SU-DHL-6 (cell line): ENCODE results near the gene SP7.
A peak's percentile ranks its signal among the peaks of the same experiment; 100 is the strongest.

Experiments
- H2AFZ ChIP-seq: fragments of 200-600 bp; sonication (generic); 2 replicates; pipeline ENCODE4 v1.6.1; 2014; ENCODE audit warnings: low read depth, mild to moderate bottlenecking, moderate library complexity, mixed read lengths, antibody characterized with exemption, low read length; ENCODE audit not compliant: severe bottlenecking
- H3F3A ChIP-seq: fragments of 200-600 bp; shearing (Covaris generic); 2 replicates; pipeline ENCODE4 v1.6.0; 2016; ENCODE audit warnings: antibody characterized with exemption, mild to moderate bottlenecking; ENCODE audit not compliant: insufficient read depth
- H3K27ac ChIP-seq: fragments of 200-600 bp; sonication (generic); 2 replicates; pipeline ENCODE4 v1.5.1; 2016; ENCODE audit warnings: low read depth, mild to moderate bottlenecking, low read length, moderate library complexity, mixed read lengths
- H3K27me3 ChIP-seq: fragments of 200-600 bp; sonication (generic), shearing (Covaris generic); 2 replicates; pipeline ENCODE4 v1.6.0; 2014; ENCODE audit warnings: mild to moderate bottlenecking, low read length
- H3K36me3 ChIP-seq: fragments of 200-600 bp; sonication (generic); 2 replicates; pipeline ENCODE4 v1.6.1; 2014; ENCODE audit warnings: mild to moderate bottlenecking, low read length, mixed read lengths
- H3K4me2 ChIP-seq: fragments of 300-600, 200-600 bp; shearing (Covaris generic), sonication (generic); 2 replicates; pipeline ENCODE4 v1.6.0; 2014; ENCODE audit warnings: low read length, low read depth, mild to moderate bottlenecking; ENCODE audit not compliant: poor library complexity, severe bottlenecking
- H3K4me3 ChIP-seq: fragments of 200-600 bp; sonication (generic); 2 replicates; pipeline ENCODE4 v1.5.1; 2014; ENCODE audit warnings: antibody characterized with exemption, low read length, mild to moderate bottlenecking, mixed read lengths; ENCODE audit not compliant: insufficient read depth, poor library complexity, severe bottlenecking
- H3K79me2 ChIP-seq: fragments of 200-600 bp; sonication (generic); 2 replicates; pipeline ENCODE4 v1.6.1; 2014; ENCODE audit warnings: mild to moderate bottlenecking, low read length, moderate library complexity; ENCODE audit not compliant: insufficient read depth
- H3K9ac ChIP-seq: fragments of 200-600 bp; sonication (generic); 2 replicates; pipeline ENCODE4 v1.7.0; 2014; ENCODE audit warnings: mild to moderate bottlenecking, low read length
- H3K9me2 ChIP-seq: fragments of 200-600 bp; sonication (generic); replicated peaks from 2 replicates; pipeline ENCODE4 v1.6.1; 2014; ENCODE audit warnings: low read length; ENCODE audit not compliant: insufficient read depth
- H3K9me3 ChIP-seq: fragments of 200-600 bp; sonication (generic); 2 replicates; pipeline ENCODE4 v1.6.1; 2014; ENCODE audit warnings: low read length, mixed read lengths; ENCODE audit not compliant: insufficient read depth
- H4K20me1 ChIP-seq: fragments of 200-600 bp; sonication (generic); 2 replicates; pipeline ENCODE4 v1.6.1; 2014; ENCODE audit warnings: low read depth, mild to moderate bottlenecking, antibody characterized with exemption, low read length, moderate library complexity, mixed read lengths
- EZH2phosphoT487 ChIP-seq: fragments of 200-600 bp; sonication (generic), shearing (Covaris generic); conservative IDR thresholded peaks from 2 replicates; pipeline ENCODE4 v1.6.1; 2018; ENCODE audit warnings: mild to moderate bottlenecking, antibody characterized with exemption, low read length, moderate library complexity, mixed read lengths
- TF ChIP-seq, protein P1 (sequence below): fragments of 200-600 bp; sonication (generic); IDR thresholded peaks from one replicate; pipeline ENCODE4 v1.5.1; 2017; ENCODE audit warnings: antibody characterized with exemption, mild to moderate bottlenecking, low read length, moderate library complexity; ENCODE audit not compliant: insufficient read depth, poor library complexity, severe bottlenecking

Gene SP7

DNA sequence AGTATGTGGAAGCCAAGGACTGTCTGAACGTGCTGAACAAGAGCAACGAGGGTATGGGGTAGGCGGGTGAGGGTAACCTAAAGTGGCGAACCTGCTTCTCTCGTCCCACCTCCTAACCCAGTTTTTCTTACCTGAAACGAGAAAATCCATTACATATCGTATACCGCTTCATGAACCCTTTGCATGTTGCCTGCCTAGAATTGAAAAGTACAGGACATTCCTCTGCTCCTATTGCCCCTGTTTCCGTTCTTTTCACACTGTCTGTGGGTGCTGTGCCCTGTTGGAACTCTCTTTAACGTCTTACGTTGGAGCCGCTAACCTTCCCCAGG, 40.3 kb downstream of the SP7 start:
- no peaks in the 10 kb centered on the region for H3K9me3 ChIP-seq
- no peaks in the 10 kb centered on the region for H3K36me3 ChIP-seq
- no peaks in the 10 kb centered on the region for H3K27me3 ChIP-seq
- H2AFZ ChIP-seq: peak overlapping the region; percentile 79
- peaks cover 28% of the 10 kb centered on the region for H3K79me2 ChIP-seq
- peak overlapping the region; percentile 87 for H3K9ac ChIP-seq
- H4K20me1 ChIP-seq: no peaks in the 10 kb centered on the region
- peak overlapping the region; percentile 85 for H3K4me2 ChIP-seq
- no peaks in the 10 kb centered on the region for H3K9me2 ChIP-seq
- H3F3A ChIP-seq: peaks cover 19% of the 10 kb centered on the region
- H3K4me3 ChIP-seq: peak overlapping the region; percentile 89
- H3K27ac ChIP-seq: peak overlapping the region; percentile 25; the same call in 1 of the 2 replicates
- TF ChIP-seq, protein P1, sequence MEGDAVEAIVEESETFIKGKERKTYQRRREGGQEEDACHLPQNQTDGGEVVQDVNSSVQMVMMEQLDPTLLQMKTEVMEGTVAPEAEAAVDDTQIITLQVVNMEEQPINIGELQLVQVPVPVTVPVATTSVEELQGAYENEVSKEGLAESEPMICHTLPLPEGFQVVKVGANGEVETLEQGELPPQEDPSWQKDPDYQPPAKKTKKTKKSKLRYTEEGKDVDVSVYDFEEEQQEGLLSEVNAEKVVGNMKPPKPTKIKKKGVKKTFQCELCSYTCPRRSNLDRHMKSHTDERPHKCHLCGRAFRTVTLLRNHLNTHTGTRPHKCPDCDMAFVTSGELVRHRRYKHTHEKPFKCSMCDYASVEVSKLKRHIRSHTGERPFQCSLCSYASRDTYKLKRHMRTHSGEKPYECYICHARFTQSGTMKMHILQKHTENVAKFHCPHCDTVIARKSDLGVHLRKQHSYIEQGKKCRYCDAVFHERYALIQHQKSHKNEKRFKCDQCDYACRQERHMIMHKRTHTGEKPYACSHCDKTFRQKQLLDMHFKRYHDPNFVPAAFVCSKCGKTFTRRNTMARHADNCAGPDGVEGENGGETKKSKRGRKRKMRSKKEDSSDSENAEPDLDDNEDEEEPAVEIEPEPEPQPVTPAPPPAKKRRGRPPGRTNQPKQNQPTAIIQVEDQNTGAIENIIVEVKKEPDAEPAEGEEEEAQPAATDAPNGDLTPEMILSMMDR: no peak
- no peak for TF ChIP-seq EZH2phosphoT487

DNA sequence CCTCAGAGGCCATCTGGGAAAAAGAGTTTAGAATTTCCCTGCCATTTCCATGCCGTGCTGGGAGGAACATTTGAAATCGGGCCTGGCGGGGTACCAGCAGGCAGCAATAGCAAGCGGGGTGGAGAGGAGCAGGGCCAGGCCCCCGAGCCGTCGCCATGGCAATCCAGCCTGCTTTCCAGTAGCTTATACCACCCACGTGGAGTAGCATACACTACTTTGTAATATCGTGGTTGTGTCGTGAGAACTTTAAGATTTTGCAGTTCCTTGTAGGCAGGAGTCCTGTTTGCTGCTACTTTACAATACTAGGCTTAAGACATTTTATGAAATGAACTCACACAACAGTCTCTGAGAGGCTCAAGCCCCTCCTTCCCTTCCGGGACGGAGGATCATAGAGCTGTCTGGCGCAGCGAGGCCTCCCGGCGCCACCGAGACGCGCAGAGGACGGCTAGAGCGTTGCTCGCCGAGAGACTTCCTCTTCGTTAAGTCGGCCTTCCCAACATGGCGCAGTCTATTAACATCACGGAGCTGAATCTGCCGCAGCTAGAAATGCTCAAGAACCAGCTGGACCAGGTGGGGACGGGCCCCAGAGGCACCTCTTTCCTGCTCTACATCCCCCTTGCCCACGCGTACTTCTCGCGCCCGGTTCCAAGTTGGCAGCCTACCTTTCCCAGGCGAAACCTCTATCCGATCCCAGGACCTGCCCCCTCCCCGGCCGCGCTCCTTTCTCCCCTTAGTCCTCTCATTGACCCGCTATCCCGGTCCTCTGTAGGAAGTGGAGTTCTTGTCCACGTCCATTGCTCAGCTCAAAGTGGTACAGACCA, 40.9 kb downstream of the SP7 start, which contains the start of gene PFDN5:
PFDN5 (plus strand) TSS at position 473 of the 821 bp plus-strand sequence; CDS start at position 499, 26 bp downstream.
- no peaks in the 10 kb centered on the region for H4K20me1 ChIP-seq
- H3K27ac ChIP-seq: peak within 1 kb of the TSS; percentile 52
- H3K36me3 ChIP-seq: 0 out of 2 replicates have a peak, but pooled peaks cover 3% of the 10 kb centered on the region
- TF ChIP-seq EZH2phosphoT487: no peak
- TF ChIP-seq, protein P1: no peak
- H3K9me3 ChIP-seq: no peaks in the 10 kb centered on the region
- no peaks in the 10 kb centered on the region for H3K9me2 ChIP-seq
- H3K4me3 ChIP-seq: peak within 1 kb of the TSS; percentile 89
- H3K4me2 ChIP-seq: peak within 1 kb of the TSS; percentile 85
- H2AFZ ChIP-seq: peak within 1 kb of the TSS; percentile 79
- H3F3A ChIP-seq: peaks cover 19% of the 10 kb centered on the region
- peaks cover 23% of the 10 kb centered on the region for H3K79me2 ChIP-seq
- no peaks in the 10 kb centered on the region for H3K27me3 ChIP-seq
- peak within 1 kb of the TSS; percentile 87 for H3K9ac ChIP-seq

DNA sequence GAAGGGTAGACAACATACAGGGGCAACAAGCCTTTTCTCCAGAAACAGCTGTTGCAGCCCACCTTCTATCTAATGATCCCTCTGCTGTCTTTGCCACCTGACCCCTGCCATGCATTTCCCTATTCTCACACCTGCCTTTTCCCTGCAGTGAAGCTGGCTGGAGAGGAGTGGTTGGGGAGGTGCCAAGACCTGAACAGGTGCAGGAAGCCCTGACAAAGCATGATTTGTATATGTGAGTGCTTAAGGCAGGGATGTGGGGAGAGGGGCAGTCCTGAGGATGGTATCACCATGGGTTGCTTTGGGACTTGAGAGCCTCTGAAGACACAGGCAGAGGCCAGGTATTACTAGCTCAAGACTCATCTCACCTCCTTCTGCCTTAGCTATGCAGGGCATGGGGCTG, 43.7 kb downstream of the SP7 start:
- H3K9me2 ChIP-seq: no peaks in the 10 kb centered on the region
- H3K4me2 ChIP-seq: no peak overlapping the region
- no peak overlapping the region for H3K27ac ChIP-seq
- no peak overlapping the region for H3K4me3 ChIP-seq
- no peaks in the 10 kb centered on the region for H4K20me1 ChIP-seq
- H3K79me2 ChIP-seq: peaks cover 19% of the 10 kb centered on the region
- H2AFZ ChIP-seq: no peak overlapping the region
- TF ChIP-seq EZH2phosphoT487: no peak
- TF ChIP-seq, protein P1: no peak
- no peak overlapping the region for H3K9ac ChIP-seq
- 0 out of 2 replicates have a peak, but pooled peaks cover 9% of the 10 kb centered on the region for H3K36me3 ChIP-seq
- no peaks in the 10 kb centered on the region for H3K27me3 ChIP-seq
- H3K9me3 ChIP-seq: no peaks in the 10 kb centered on the region
- H3F3A ChIP-seq: peaks cover 4% of the 10 kb centered on the region; the same call in 1 of the 2 replicates
